ENCODE measurements around the gene IGSF9B.
A peak's percentile ranks its signal among the peaks of the same experiment; 100 is the strongest.

Gene IGSF9B

DNA sequence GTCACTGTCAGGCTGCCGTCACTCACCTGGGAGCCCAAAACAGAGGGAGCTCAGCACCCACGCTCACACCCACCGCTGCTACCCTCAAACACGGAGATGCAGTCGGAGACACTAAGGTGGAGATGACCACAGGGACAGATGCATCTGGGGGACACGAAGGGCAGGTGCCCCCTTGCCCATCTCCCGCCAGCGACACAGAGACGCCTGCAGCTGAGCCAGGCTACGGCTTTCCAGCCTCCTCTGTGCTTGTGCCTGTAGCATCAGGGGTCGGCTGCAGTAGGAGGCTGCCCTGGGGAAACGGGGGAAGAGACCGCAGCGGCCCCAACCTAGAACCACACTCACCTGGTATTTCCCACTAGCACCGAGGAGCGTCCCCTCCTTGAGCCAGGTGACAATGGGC is 19.3 kb downstream of the IGSF9B start:
- DNase-seq (ENCODE audit: low spot score) (no peak), FAIRE-seq (no peak)

GRCh38 chr11:133937015-133937414 is 19.8 kb downstream of the IGSF9B start:
- DNase-seq (ENCODE audit: low spot score) (no peak), FAIRE-seq (no peak)

DNA sequence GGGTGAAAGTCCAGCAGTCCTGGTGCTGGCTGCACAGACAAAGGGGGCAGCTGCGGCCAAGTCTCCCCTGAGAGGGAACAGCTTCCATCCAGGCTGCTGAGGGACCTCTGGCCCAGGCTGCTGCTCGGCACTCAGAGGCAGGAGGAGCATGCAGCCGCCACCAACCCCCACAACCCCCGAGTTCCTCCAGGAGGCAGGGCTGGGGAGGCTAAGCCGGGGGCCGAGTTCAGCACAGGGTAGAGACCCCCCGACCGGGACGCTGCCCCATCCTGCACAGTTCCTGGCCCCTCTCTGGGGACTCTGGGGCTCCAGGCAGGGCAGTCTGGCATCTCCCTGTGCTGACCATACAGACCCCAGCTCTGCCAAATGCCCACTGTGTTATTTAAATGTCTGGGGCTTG is 20.2 kb downstream of the IGSF9B start:
- FAIRE-seq (no peak), DNase-seq (ENCODE audit: low spot score) (no peak)

- FAIRE-seq (no peak), DNase-seq (ENCODE audit: low spot score) (no peak)
Measured at GRCh38 chr11:133936136-133936535, 20.6 kb downstream of the IGSF9B start.

DNA sequence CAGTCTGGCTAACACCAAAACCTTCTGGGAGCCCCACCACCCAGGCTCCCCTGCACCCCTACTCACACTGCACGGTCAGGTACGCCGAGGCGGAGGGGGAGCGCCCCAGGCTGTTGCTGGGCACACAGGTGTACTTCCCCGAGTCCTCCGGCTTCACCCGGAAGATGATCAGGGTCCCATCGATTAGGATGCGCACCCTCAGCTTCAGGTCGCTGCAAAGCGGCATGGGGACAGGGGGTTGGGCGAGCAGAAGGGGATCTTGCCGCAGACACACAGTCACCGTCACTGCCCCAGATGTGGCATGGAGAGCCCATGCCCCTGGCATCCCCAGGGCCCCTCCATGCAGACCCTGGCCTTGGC is 21.2 kb downstream of the IGSF9B start:
- FAIRE-seq (no peak), DNase-seq (ENCODE audit: low spot score) (no peak)

GRCh38 chr11:133934599-133935550 is 21.9 kb downstream of the IGSF9B start:
- no peak for FAIRE-seq
- DNase-seq (ENCODE audit: low spot score), result peak; percentile 20

DNA sequence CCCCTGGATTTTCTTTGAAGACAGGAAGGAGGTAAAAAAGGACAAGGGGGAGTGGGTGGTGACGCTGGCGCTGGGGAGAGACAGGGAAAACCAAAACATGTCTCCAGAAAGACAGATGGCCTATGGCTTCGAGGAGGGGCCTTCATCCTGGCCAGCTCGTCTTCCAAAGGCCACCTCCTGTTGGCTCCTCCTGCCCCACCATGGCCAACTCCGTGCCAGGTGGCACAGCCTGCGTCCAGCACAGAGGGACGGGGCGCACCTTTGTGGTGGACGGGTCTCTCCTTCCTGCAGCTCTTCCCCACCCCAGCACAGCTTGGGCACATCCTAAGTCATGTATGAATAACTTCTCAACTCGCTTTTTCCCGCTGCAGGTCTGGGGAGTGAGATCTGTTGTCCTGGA is 22.7 kb downstream of the IGSF9B start:
- FAIRE-seq, result no peak

DNA sequence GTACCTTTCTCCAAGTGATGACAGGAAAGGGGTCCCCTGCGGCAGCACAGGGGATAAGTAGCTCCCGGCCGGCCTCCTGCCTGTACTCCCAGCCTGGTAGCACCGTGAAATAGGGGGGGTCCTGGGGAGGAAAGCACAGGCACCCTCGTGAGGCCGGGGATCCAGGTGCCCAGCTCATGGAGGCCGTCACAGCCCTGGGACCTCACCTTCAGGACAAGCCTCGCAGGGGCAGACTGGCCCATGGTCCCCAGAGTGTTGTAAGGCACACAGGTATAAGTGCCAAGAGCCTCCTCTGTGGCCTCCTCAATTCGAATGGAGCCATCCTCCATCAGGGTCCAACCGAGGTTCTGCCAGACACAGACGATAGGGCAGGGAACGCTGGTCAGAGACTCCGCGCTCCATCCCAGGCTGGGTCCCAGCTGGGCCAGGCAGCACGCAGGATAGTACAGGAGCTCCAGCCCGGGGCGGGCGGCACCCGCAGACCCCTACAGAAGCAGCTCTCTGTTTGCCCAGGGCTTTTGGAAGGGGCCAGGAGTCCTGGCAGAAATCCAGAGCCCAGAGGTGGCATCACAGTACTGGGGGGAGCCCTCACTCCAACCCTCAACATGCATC is 25.2 kb downstream of the IGSF9B start:
- FAIRE-seq, result no peak
- no peak for DNase-seq (ENCODE audit: low spot score)

More for the DNA sequence above, 22.7 kb downstream of the IGSF9B start:
- DNase-seq (ENCODE audit: low spot score), result no peak

DNA sequence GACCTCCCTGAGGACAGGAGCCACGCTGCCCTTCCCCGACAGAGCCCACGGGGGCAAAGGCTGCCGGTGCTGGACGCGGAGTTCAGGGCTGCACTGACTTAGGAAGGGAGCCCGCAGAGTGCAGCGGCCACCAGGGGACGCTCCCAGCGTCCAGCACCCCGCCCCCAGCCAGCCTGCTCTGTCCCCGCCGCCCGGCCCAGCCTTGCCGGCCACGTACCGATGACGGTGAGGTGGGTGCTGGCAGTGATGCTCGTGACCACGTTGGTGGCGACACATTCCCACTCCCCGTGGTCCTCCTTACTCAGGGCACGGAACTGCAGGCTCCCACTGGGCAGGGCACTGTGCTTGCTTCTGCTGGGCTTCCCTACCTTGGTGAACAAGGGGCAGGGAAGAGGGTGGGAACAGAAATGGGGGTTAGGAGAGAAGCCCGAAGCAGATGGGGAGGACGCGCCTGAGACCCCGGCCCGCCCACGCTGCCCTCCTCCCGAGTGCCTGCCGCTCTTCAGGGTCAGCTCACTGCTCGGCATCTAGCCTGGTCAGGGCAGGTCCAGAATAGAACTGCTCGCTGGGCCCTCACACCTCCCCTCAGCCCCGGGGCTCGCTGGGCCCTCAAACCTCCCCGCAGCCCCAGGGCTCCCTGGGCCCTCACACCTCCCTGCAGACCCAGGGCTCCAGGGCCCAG is 25.9 kb downstream of the IGSF9B start:
- DNase-seq (ENCODE audit: low spot score) (no peak), FAIRE-seq (no peak)

GRCh38 chr11:133930053-133930766 is 26.6 kb downstream of the IGSF9B start:
- DNase-seq (ENCODE audit: low spot score) (no peak), FAIRE-seq (no peak)

- FAIRE-seq, result no peak
- no peak for DNase-seq (ENCODE audit: low spot score)
Measured at GRCh38 chr11:133929401-133930052, 27.2 kb downstream of the IGSF9B start.

DNA sequence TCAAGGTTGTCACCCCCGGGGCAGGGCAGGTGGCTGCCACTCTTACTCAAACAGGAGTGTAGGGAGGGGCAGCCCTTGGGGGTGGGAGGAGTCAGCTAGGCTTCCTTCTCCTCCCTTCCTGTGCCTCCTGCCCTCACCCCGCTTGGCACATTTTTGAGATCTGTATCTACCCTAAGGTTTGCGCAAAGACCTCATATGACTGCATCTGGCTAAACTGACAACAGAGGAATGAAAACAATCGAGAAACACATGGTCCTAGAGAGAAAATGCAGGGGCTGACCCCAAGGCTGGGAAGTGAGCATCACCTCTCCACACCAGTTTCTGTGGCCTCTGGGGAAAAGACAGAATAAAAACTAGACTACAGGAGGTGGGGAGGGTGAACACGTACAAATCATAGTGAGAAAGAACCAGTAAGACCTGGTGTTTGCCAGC is 28.1 kb downstream of the IGSF9B start:
- DNase-seq (ENCODE audit: low spot score) (no peak), FAIRE-seq (no peak)

DNA sequence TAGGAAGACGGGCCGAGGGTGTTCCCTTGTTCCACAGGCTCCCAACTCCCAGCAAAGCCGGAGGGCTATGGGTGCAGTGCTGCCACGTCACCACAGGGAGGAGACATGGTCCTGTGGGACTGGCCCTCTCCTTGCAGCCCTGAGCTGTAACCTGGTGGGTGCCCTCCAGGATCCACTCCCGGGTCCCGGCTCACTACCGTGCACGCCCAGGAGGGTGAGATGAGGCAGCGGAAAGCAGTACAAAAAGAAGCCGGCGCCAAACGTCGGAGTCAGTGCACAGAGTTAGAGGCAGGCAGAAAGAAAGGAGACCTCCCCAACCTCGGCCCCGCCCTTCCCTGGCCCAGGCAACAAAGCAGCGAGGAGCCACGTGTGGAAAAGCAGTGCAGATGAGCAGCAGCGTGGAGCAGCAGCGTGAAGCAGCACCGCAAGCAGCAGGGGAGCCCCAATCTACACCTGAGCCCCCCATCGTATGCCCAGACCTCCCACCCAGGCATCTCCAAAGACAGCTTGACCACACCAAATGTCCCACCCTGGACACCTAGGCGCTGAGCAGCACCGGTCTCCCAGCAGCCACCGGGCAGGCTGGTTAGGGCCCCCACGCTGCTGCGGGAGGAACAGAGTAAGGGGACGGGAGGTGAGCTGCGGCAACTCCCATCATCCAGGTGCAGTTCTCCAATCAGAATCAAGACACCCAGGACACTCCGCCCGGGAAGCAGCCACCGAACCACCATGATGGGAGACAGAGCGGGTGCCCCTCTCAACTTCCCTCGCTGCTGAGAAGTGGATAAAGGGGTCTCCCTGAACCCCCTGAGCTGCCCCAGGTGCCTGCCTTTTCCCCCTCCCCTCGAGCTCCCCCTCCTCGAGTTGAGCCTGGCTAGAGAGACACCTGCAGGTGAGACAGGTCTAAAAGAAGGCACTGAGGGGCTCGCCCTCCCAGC is 28.8 kb downstream of the IGSF9B start:
- DNase-seq (ENCODE audit: low spot score), result no peak
- FAIRE-seq, result no peak

GRCh38 chr11:133926466-133927246 is 30.1 kb downstream of the IGSF9B start:
- FAIRE-seq, result no peak
- no peak for DNase-seq (ENCODE audit: low spot score)

DNA sequence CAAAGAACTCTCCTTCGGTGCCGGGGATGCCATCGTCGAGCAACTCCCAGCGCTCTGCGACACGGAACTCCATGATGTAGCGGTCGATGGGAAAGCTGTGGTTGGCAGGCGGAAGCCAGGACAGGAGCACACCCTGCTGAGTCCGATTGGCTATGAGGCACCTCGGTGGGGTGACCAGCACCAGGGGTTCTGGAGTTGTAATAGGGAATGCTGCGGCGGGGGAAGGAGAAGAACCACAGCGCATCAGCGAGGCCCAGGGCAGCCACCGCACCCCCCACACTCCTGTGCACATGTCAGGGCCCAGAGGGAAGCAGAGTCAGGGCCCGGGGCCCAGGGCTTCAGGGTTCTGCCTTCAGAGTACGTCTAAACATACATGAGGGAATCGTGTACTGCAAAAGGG is 31.0 kb downstream of the IGSF9B start:
- DNase-seq (ENCODE audit: low spot score) (no peak), FAIRE-seq (no peak)

DNA sequence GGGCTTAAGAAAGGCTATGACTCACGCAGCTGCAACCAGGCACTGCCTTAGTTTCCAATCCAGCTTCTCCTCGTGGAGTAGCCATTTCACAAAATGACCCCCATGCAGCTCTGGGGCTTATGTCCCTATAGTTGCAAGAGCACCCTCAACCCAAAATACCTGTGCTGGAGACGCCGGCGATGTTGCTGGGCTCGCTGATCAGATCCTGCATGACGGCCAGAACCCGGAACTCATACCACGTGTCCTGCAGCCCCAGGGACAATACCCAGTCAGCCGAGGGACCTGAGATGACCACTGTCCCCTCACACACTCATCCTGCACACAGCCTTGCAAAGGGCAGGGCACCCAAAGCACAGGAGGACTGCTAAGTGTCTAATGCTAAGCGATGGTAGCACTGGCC is 32.1 kb downstream of the IGSF9B start:
- DNase-seq (ENCODE audit: low spot score) (no peak), FAIRE-seq (no peak)

DNA sequence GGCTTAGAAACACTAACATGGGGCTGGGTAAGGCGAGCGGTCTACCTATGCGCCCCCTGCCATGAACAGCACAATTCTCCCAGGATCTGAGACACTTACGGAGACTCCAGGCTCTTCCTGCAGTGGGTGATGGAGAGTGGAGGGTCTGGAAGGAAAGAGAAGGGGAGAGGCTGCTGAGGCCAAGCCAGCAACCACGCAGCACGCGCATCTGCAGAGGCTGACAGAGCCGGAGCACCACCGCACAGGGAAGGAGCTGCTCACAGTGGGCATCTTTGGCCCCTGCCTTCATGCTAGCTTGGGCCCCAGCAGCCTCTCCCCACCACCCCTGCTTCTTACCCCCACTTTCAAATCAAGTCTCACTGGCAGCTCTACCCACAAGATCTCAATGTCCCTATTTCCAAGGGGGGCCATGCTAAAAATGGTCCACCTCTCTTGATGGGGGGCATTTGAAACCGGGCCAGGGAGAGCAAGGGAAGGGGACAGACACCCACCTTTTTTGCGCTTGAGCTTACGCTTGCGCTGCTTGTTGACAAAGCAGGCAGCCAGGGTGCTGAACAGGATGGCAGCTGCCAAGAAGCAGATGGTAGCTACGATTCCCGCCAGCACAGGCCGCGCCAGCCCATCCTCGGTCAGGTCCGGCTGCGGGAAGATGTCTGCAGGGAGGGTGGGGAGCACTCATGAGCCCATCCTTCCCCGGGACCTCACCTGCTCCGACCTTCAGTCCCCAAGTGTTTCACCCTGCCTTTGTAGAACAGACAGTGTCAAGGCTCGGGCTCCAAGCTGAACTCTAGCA is 34.5 kb downstream of the IGSF9B start:
- no peak for DNase-seq (ENCODE audit: low spot score)
- no peak for FAIRE-seq

- FAIRE-seq (no peak), DNase-seq (ENCODE audit: low spot score) (no peak)
Measured at GRCh38 chr11:133921513-133921912, 35.3 kb downstream of the IGSF9B start.
